PC-9 (cell line): ENCODE results near the gene CDC42BPA.

Experiments
- EZH2 ChIP-seq: fragments of 200-600 bp; sonication (generic); IDR thresholded peaks from 2 replicates; pipeline ENCODE4 v1.8.0; 2017; ENCODE audit warnings: antibody characterized with exemption, low read depth
- TF ChIP-seq, protein P1 (sequence below): fragments of 200-600 bp; sonication (generic); conservative IDR thresholded peaks from 2 replicates; pipeline ENCODE4 v1.6.1; 2017; ENCODE audit warnings: mixed run types, antibody characterized with exemption, mild to moderate bottlenecking, moderate library complexity

DNA sequence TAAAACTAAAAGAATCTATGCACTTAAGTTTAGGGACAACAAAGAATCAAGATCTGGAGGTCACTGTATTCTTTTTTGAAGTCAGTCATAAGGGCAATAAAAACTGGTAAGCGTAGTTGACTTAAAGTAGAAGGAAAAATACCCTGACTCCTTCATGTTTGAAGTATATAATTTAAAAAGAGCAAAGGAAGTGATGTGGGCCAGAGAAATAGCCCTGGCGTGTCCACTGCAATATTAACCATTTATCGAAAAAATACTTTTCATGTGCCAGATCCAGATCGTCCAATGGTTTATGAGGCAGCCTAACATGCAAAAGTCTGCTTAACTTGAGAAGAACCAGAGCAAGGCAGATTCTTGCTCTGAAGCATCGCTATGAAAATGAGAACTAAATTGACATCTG, 216.2 kb downstream of the CDC42BPA start:
- TF ChIP-seq, protein P1, sequence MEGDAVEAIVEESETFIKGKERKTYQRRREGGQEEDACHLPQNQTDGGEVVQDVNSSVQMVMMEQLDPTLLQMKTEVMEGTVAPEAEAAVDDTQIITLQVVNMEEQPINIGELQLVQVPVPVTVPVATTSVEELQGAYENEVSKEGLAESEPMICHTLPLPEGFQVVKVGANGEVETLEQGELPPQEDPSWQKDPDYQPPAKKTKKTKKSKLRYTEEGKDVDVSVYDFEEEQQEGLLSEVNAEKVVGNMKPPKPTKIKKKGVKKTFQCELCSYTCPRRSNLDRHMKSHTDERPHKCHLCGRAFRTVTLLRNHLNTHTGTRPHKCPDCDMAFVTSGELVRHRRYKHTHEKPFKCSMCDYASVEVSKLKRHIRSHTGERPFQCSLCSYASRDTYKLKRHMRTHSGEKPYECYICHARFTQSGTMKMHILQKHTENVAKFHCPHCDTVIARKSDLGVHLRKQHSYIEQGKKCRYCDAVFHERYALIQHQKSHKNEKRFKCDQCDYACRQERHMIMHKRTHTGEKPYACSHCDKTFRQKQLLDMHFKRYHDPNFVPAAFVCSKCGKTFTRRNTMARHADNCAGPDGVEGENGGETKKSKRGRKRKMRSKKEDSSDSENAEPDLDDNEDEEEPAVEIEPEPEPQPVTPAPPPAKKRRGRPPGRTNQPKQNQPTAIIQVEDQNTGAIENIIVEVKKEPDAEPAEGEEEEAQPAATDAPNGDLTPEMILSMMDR, result no peak
- TF ChIP-seq EZH2, result no peak
